AG04450 (cell line): ENCODE data around the gene IGFBP1. TPM values are rescaled to one million over a fixed set of nuclear protein-coding genes. Genes with fewer than 3 reads are reported as not detected.

Source experiments
- CTCF ChIA-PET: fragments of 300-600, 350-600 bp; formaldehyde crosslinking; extraction: SDS; loops from one replicate; lab custom pipeline; 2022; ENCODE audit warnings: antibody characterized with exemption, inconsistent platforms; lab: Charles Lee
- POLR2A ChIA-PET: fragments of 350-600 bp; formaldehyde crosslinking; extraction: SDS; loops from one replicate; lab custom pipeline; 2021; ENCODE audit warnings: antibody characterized with exemption, inconsistent platforms; lab: Yijun Ruan, JAX
- DNase-seq: peaks from one replicate; pipeline ENCODE4 v3.0.0-alpha.2; 2011; ENCODE audit warnings: low read depth, low spot score
- H3K27ac ChIP-seq: one replicate; pipeline ENCODE4 v1.5.1; 2012; ENCODE audit warnings: low read depth, low read length, control low read depth
- H3K27me3 ChIP-seq: one replicate; pipeline ENCODE4 v1.6.0; 2012; ENCODE audit warnings: low read length; ENCODE audit not compliant: control insufficient read depth, insufficient read depth
- H3K4me3 ChIP-seq: 2 replicates; pipeline ENCODE4 v1.5.1; 2011; ENCODE audit warnings: mild to moderate bottlenecking, low read depth, low read length, control low read depth
- H3K9me3 ChIP-seq: 2 replicates; pipeline ENCODE4 v1.5.1; 2012; ENCODE audit warnings: low read length; ENCODE audit not compliant: control insufficient read depth, insufficient read depth
- CTCF ChIP-seq: IDR thresholded peaks from 2 replicates; pipeline ENCODE4 v1.5.1; 2011; ENCODE audit warnings: low read depth, low read length, control low read depth, inconsistent platforms
- polyA plus RNA-seq: library from polyadenylated mRNA; depleted of rRNA; stranded (reverse); fragments of >200 nt; gene quantifications from 2 replicates; pipeline ENCODE4 v1.2.3, GENCODE V29; 2011

Gene IGFBP1
- polyA plus RNA-seq, 1 experiment, result 0.07 TPM

GRCh38 chr7:45884136-45884535 lies 4.2 kb upstream of the IGFBP1 start:
- Histone ChIP-seq H3K4me3 (no peak overlapping the region), H3K9me3 (no peaks in the 10 kb centered on the region), H3K27me3 (peaks cover 4% of the 10 kb centered on the region), H3K27ac (no peak overlapping the region)
- CTCF ChIA-PET, result no interaction called here
- TF ChIP-seq CTCF, result no peak
- no peak for DNase-seq
- POLR2A ChIA-PET, result no interaction called here

- Histone ChIP-seq H3K9me3 (no peaks in the 10 kb centered on the region), H3K27me3 (peaks cover 8% of the 10 kb centered on the region), H3K4me3 (no peak overlapping the region), H3K27ac (no peak overlapping the region)
- TF ChIP-seq CTCF, result no peak
- POLR2A ChIA-PET, result no interaction called here
- no peak for DNase-seq
- CTCF ChIA-PET, result no interaction called here
Measured at GRCh38 chr7:45885264-45885882, 2.9 kb upstream of the IGFBP1 start.

GRCh38 chr7:45886931-45887667 lies 1.2 kb upstream of the IGFBP1 start:
- no peak overlapping the region for H3K27ac ChIP-seq
- no peak for DNase-seq
- H3K27me3 ChIP-seq, result peaks cover 8% of the 10 kb centered on the region
- ChIA-PET CTCF (interaction anchor here (0.6 kb wide), 2 partner anchors 35 to 513 kb away, joined by 3 read pairs; no protein-coding TSS in a partner anchor), POLR2A (no interaction called here)
- no peaks in the 10 kb centered on the region for H3K9me3 ChIP-seq
- no peak for TF ChIP-seq CTCF
- no peak overlapping the region for H3K4me3 ChIP-seq

GRCh38 chr7:45888993-45889366 lies 692 bp downstream of the IGFBP1 start:
- no peak for DNase-seq
- Histone ChIP-seq H3K4me3 (peak overlapping the region; percentile 57), H3K9me3 (no peaks in the 10 kb centered on the region), H3K27ac (no peak overlapping the region), H3K27me3 (peaks cover 8% of the 10 kb centered on the region)
- no peak for TF ChIP-seq CTCF
- ChIA-PET POLR2A (no interaction called here), CTCF (interaction anchor here (1.1 to 3.0 kb wide), 2 partner anchors 30 to 1292 kb away, joined by 3 to 18 read pairs; no protein-coding TSS in a partner anchor)

GRCh38 chr7:45889367-45890067 lies 1.2 kb downstream of the IGFBP1 start:
- no peak overlapping the region for H3K4me3 ChIP-seq

More at GRCh38 chr7:45889367-45890067, 1.2 kb downstream of the IGFBP1 start:
- no peak for TF ChIP-seq CTCF
- CTCF ChIA-PET, result interaction anchor here (1.1 to 3.0 kb wide), 5 partner anchors 24 to 1294 kb away, joined by 3 to 18 read pairs (median 4); no protein-coding TSS in a partner anchor
- Histone ChIP-seq H3K27me3 (peaks cover 11% of the 10 kb centered on the region), H3K27ac (no peak overlapping the region), H3K9me3 (no peaks in the 10 kb centered on the region)
- no peak for DNase-seq
- POLR2A ChIA-PET, result no interaction called here
